ENCODE results near the gene ZNF81. TPM values are rescaled to one million over a fixed set of nuclear protein-coding genes. Genes with fewer than 3 reads are reported as not detected.
"Not testable (repeated sequence)": the region's sequence is repeated elsewhere in the genome, so short reads cannot be mapped to it uniquely, and the experiment has no call there.

The ZNF81 gene
- total and polyA plus RNA-seq, 11 donors, result 2.5 to 8.9 (median 6.8) TPM

- Histone ChIP-seq H3K27me3 (no peaks in the 10 kb centered on the region), H3K4me1 (no peaks in the 10 kb centered on the region), H3K9me3 (no peaks in the 10 kb centered on the region), H3K27ac (no peak overlapping the region), H3K36me3 (no peaks in the 10 kb centered on the region), H3K4me3 (peak overlapping the region in 5 of 12 donors; percentile 12 to 28 (median 17))
- TF ChIP-seq POLR2A (IDR thresholded peaks at IDR 0.05), result no peak
- TF ChIP-seq, protein P1, sequence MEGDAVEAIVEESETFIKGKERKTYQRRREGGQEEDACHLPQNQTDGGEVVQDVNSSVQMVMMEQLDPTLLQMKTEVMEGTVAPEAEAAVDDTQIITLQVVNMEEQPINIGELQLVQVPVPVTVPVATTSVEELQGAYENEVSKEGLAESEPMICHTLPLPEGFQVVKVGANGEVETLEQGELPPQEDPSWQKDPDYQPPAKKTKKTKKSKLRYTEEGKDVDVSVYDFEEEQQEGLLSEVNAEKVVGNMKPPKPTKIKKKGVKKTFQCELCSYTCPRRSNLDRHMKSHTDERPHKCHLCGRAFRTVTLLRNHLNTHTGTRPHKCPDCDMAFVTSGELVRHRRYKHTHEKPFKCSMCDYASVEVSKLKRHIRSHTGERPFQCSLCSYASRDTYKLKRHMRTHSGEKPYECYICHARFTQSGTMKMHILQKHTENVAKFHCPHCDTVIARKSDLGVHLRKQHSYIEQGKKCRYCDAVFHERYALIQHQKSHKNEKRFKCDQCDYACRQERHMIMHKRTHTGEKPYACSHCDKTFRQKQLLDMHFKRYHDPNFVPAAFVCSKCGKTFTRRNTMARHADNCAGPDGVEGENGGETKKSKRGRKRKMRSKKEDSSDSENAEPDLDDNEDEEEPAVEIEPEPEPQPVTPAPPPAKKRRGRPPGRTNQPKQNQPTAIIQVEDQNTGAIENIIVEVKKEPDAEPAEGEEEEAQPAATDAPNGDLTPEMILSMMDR (IDR thresholded peaks at IDR 0.05), result no peak
- DNase-seq (no peak), ATAC-seq (no peak)
- WGBS, 4 donors, result 51 to 81% (median 65%) methylated on average over 3 of the region's 3 CpGs
- intact Hi-C loops (cut with DNase I), result no loop called here
Observed at GRCh38 chrX:47936940-47937317, 100.2 kb downstream of the ZNF81 start.

- 86 to 98% (median 93%) methylated on average over 4 of the region's 4 CpGs for WGBS, 4 donors
- intact Hi-C loops (cut with DNase I), result no loop called here
- no peak overlapping the region for H3K27ac ChIP-seq
- H3K4me3 ChIP-seq, result no peak overlapping the region
- no peak for ATAC-seq
- TF ChIP-seq, protein P1 (IDR thresholded peaks at IDR 0.05), result no peak
- TF ChIP-seq POLR2A (IDR thresholded peaks at IDR 0.05), result no peak
- no peak for DNase-seq
- H3K36me3 ChIP-seq, result no peaks in the 10 kb centered on the region
- H3K4me1 ChIP-seq, result no peaks in the 10 kb centered on the region
- peaks cover 0 to 7% (median 0%) of the 10 kb centered on the region in 12 donors for H3K9me3 ChIP-seq
- no peaks in the 10 kb centered on the region for H3K27me3 ChIP-seq
Observed at GRCh38 chrX:47940448-47940847, 103.7 kb downstream of the ZNF81 start.

- Histone ChIP-seq H3K9me3 (peaks cover 0 to 10% (median 0%) of the 10 kb centered on the region in 12 donors), H3K4me1 (no peaks in the 10 kb centered on the region), H3K27ac (no peak overlapping the region), H3K36me3 (no peaks in the 10 kb centered on the region), H3K4me3 (no peak overlapping the region), H3K27me3 (no peaks in the 10 kb centered on the region)
- DNase-seq (no peak), ATAC-seq (no peak)
- TF ChIP-seq POLR2A (IDR thresholded peaks at IDR 0.05), result no peak
- TF ChIP-seq, protein P1 (IDR thresholded peaks at IDR 0.05), result no peak
- WGBS, 4 donors, result 53 to 80% (median 70%) methylated on average over 4 of the region's 4 CpGs
- intact Hi-C loops (cut with DNase I), result no loop called here
Observed at GRCh38 chrX:47941423-47941822, 104.7 kb downstream of the ZNF81 start.

- H3K4me1 ChIP-seq; DNase-seq; H3K4me3 ChIP-seq; H3K27ac ChIP-seq; ATAC-seq; H3K27me3 ChIP-seq; H3K36me3 ChIP-seq; intact Hi-C loops (cut with DNase I): not testable (repeated sequence)
- 83 to 91% (median 87%) methylated on average over 6 to 7 of the region's 7 CpGs for WGBS, 4 donors
- peaks cover 0 to 13% (median 4%) of the 10 kb centered on the region in 12 donors for H3K9me3 ChIP-seq
Observed at GRCh38 chrX:47955295-47955694, 118.6 kb downstream of the ZNF81 start.

DNA sequence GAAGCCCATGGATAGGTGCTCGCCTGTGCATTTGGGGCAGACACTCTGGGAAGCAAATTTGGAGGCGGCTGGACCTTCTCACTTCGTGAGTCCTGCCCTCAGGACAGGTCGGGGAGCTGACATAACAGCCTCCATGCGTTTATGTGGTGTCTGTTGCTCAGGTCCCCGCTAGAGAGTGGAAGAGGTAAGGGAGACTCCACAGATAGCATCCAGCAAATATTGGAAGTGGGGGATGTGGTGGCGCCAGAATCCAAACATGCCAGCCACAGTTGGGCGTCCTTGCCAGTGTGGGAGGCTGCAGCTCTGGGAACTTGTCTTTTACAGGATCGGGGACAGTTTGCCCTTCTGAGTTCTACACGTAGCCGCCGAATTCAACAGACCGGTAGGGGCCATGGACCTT, 119.3 kb downstream of the ZNF81 start:
- Histone ChIP-seq H3K4me1 (no peaks in the 10 kb centered on the region), H3K9me3 (peaks cover 0 to 10% (median 4%) of the 10 kb centered on the region in 12 donors), H3K27ac (no peak overlapping the region), H3K27me3 (no peaks in the 10 kb centered on the region), H3K4me3 (no peak overlapping the region), H3K36me3 (no peaks in the 10 kb centered on the region)
- no peak for DNase-seq
- TF ChIP-seq, protein P1 (IDR thresholded peaks at IDR 0.05), result no peak
- TF ChIP-seq POLR2A (IDR thresholded peaks at IDR 0.05), result no peak
- no peak for ATAC-seq
- 60 to 92% (median 85%) methylated on average over 7 to 13 of the region's 13 CpGs for WGBS, 4 donors
- intact Hi-C loops (cut with DNase I), result no loop called here

DNA sequence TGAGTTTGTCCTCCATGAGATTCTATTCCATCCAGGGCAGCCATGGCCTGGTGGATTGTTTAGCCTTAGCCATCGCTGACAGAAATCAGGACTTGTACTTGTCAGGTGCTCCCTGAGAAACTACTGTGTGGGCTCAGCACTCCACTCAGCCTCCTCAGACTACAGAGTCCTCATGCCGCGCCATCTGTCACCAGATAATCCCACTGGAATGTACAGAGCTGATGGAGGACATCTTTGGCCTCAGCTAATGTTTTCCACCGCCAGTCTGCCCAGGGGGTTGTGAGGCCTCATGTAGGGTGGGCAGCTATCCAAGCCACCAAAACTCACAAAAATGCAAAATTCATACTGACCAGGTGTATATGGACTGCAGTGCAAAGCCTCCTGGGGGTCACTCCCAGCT, 121.5 kb downstream of the ZNF81 start:
- WGBS, 4 donors, result 82 to 87% (median 85%) methylated on average over 3 to 4 of the region's 4 CpGs; no CpG with 5 or more reads in 1 of the 4 donors
- H3K4me1 ChIP-seq; H3K4me3 ChIP-seq; H3K9me3 ChIP-seq; H3K36me3 ChIP-seq; ATAC-seq; H3K27ac ChIP-seq; H3K27me3 ChIP-seq; DNase-seq; intact Hi-C loops (cut with DNase I): not testable (repeated sequence)
